CD8-positive, alpha-beta memory T cell (primary cell): Measurements from ENCODE around the gene TJP2. TPM values are rescaled to one million over a fixed set of nuclear protein-coding genes. Genes with fewer than 3 reads are reported as not detected.

Experiments
- CTCF ChIA-PET: fragments of 350-600 bp; sonication (Branson Sonifier 250); formaldehyde crosslinking; loops from one replicate; lab custom pipeline; 2021; ENCODE audit warnings: antibody characterized with exemption; lab: Charles Lee
- POLR2A ChIA-PET: fragments of 350-600 bp; sonication (Branson Sonifier 250); formaldehyde crosslinking; loops from one replicate; lab custom pipeline; 2021; ENCODE audit warnings: antibody characterized with exemption; lab: Charles Lee
- DNase-seq, 5 donors: peaks; one replicate each; pipeline versions ENCODE4 v3.0.0 to v3.0.0-alpha.2; 2020 to 2022; ENCODE audit warnings: mixed read lengths in 1 of 5
- H3K27ac ChIP-seq: one replicate; pipeline ENCODE4 v1.7.0; 2013; ENCODE audit warnings: low read depth, mild to moderate bottlenecking, low read length, moderate library complexity
- H3K27me3 ChIP-seq: 2 replicates; pipeline ENCODE4 v1.7.0; 2013; ENCODE audit warnings: low read length, mild to moderate bottlenecking; ENCODE audit not compliant: insufficient read depth, poor library complexity, severe bottlenecking
- H3K36me3 ChIP-seq: 2 replicates; pipeline ENCODE4 v1.7.0; 2013; ENCODE audit warnings: mild to moderate bottlenecking, low read length, moderate library complexity; ENCODE audit not compliant: insufficient read depth
- H3K4me1 ChIP-seq: 2 replicates; pipeline ENCODE4 v1.7.0; 2013; ENCODE audit warnings: mild to moderate bottlenecking, low read length, moderate library complexity; ENCODE audit not compliant: insufficient read depth
- H3K4me3 ChIP-seq: 2 replicates; pipeline ENCODE4 v1.7.0; 2013; ENCODE audit warnings: mild to moderate bottlenecking, low read length
- H3K9me3 ChIP-seq: 2 replicates; pipeline ENCODE4 v1.7.0; 2013; ENCODE audit warnings: mild to moderate bottlenecking, low read length
- H3K27ac Mint-ChIP-seq, 8 donors: one replicate each; pipeline ENCODE4 v1.8.0; 2020 to 2021; ENCODE audit warnings: mixed read lengths in 8 of 8, mild to moderate bottlenecking in 6 of 8, inconsistent platforms in 3 of 8, moderate library complexity in 3 of 8
- H3K27me3 Mint-ChIP-seq, 2 donors: one replicate each; pipeline ENCODE4 v1.8.0; 2020 to 2021; ENCODE audit warnings: mixed read lengths in 2 of 2, mild to moderate bottlenecking in 1 of 2, moderate library complexity in 1 of 2
- H3K36me3 Mint-ChIP-seq, 3 donors: one replicate each; pipeline ENCODE4 v1.8.0; 2020 to 2021; ENCODE audit warnings: mixed read lengths in 3 of 3, inconsistent platforms in 1 of 3, mild to moderate bottlenecking in 1 of 3
- H3K4me1 Mint-ChIP-seq, 3 donors: one replicate each; pipeline ENCODE4 v1.8.0; 2020 to 2021; ENCODE audit warnings: mixed read lengths in 3 of 3, inconsistent platforms in 1 of 3, mild to moderate bottlenecking in 1 of 3
- H3K4me3 Mint-ChIP-seq, 7 donors: one replicate each; pipeline ENCODE4 v1.8.0; 2020 to 2021; ENCODE audit warnings: mixed read lengths in 7 of 7, mild to moderate bottlenecking in 6 of 7, moderate library complexity in 4 of 7, inconsistent platforms in 2 of 7
- H3K9me3 Mint-ChIP-seq, 5 donors: one replicate each; pipeline ENCODE4 v1.8.0; 2020 to 2022; ENCODE audit warnings: mixed read lengths in 5 of 5, mild to moderate bottlenecking in 3 of 5, moderate library complexity in 2 of 5, inconsistent platforms in 1 of 5
- polyA plus RNA-seq: library from polyadenylated mRNA; unstranded; fragments of 300-500 nt; fragmentation: Illumina TruSeq; gene quantifications from one replicate; pipeline ENCODE4 v1.2.3, GENCODE V29; 2021
- total RNA-seq, 2 experiments: library from RNA; stranded (reverse); gene quantifications; one replicate each; pipeline ENCODE4 v1.2.3, GENCODE V29; 2021

The TJP2 gene
- total and polyA plus RNA-seq, 3 experiments from 2014 or later, result 2.1 to 20.8 (median 19.7) TPM

DNA sequence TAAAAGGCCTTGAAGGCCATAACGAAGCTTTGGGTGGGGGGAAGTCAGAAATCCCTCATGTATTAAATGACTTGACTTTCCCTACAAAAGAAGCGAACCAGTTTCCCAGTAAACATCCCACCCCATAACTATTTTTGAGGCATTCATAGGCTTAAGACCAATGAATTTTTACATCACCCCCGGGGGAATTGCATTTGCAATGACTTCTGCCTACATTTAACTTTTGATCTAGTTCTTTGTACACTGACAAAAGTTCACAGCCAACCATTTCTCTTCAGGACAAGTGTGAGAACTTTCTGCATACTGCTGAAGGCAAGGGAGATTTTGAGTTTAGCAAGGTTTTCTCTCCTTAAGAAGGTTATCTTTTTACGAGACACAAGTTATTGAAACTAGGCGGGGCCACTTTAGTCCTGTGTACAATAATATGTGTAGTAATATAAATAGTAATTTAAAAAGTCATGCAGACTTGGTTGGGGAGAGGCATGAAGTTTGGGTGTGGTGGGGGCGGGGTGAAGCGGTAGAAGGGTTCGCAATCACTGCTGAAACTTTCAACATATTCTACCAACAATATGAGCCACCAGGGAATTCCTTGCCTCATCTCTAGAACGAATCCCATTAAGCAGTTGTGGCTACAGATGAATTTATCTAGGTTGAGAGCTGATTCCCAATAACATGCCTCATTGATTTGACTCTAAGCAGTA is 2.5 kb downstream of the TJP2 start:
- ChIA-PET POLR2A (no interaction called here), CTCF (no interaction called here)
- no peaks in the 10 kb centered on the region for H3K9me3 ChIP-seq
- Mint-ChIP-seq H3K9me3 (no peaks in the 10 kb centered on the region), H3K27ac (peak overlapping the region in 1 of 8 donors; percentile 0), H3K4me3 (peak overlapping the region in 2 of 7 donors; percentile 2), H3K36me3 (no peaks in the 10 kb centered on the region), H3K4me1 (peaks cover 22 to 49% (median 47%) of the 10 kb centered on the region in 3 donors), H3K27me3 (peaks cover 19 to 39% of the 10 kb centered on the region in 2 donors)
- DNase-seq, result no peak
- H3K27ac ChIP-seq, result no peak overlapping the region
- H3K27me3 ChIP-seq, result peaks cover 8% of the 10 kb centered on the region
- H3K4me1 ChIP-seq, result peaks cover 16% of the 10 kb centered on the region
- no peak overlapping the region for H3K4me3 ChIP-seq
- no peaks in the 10 kb centered on the region for H3K36me3 ChIP-seq

DNA sequence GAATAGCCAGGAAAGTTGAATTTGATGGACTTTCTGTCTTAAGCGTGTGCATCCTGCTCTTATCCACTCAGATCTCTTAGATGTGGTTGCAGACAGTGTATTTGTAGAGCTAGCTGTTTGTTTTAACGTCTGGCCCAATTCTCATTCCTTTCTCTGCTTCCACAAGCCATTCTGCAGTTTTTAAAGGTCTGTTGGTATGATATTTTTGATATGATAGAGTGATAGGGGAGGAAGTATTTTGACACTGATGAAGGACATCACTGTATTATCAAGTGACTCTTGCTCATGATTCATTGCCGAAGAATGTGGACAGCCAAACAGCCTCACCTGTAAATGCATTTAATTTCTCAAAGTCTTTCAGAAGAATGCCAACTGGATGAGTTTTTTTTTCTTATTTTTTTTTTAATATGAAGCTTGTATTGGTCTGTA is 4.5 kb downstream of the TJP2 start:
- Mint-ChIP-seq H3K27me3 (peaks cover 10 to 25% of the 10 kb centered on the region in 2 donors), H3K4me3 (no peak overlapping the region), H3K36me3 (peaks cover 0 to 2% (median 0%) of the 10 kb centered on the region in 3 donors), H3K27ac (no peak overlapping the region), H3K4me1 (peaks cover 20 to 40% (median 39%) of the 10 kb centered on the region in 3 donors), H3K9me3 (no peaks in the 10 kb centered on the region)
- Histone ChIP-seq H3K27me3 (peaks cover 1% of the 10 kb centered on the region), H3K4me1 (peaks cover 10% of the 10 kb centered on the region), H3K36me3 (no peaks in the 10 kb centered on the region), H3K27ac (no peak overlapping the region), H3K9me3 (no peaks in the 10 kb centered on the region), H3K4me3 (no peak overlapping the region)
- no peak for DNase-seq
- ChIA-PET POLR2A (no interaction called here), CTCF (interaction anchor here (2.1 kb wide), 1 partner anchor 14 kb away, joined by 8 read pairs; no protein-coding TSS in a partner anchor)

DNA sequence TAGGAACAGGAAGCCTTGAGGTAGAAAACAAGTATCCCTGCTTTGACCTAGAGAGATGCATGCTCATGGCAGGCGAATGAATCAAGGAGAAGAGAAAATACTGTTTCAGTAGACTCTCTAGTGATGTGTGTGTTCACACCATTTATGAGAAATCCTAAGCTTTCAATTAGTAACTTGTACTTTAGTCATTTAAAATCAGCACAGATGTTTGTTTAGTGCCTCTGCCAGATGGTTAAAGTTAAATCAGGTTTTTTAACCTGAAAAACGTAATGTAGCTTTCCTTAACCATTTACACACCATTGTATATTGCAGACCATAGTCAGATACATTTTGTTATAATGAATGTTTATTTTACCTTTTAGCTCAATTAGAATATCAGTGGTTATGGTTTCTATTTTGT is 5.0 kb downstream of the TJP2 start:
- H3K36me3 Mint-ChIP-seq, result peaks cover 0 to 2% (median 0%) of the 10 kb centered on the region in 3 donors
- H3K4me1 Mint-ChIP-seq, result peaks cover 20 to 39% (median 38%) of the 10 kb centered on the region in 3 donors
- no peaks in the 10 kb centered on the region for H3K36me3 ChIP-seq
- DNase-seq, result no peak
- H3K9me3 ChIP-seq, result no peaks in the 10 kb centered on the region
- H3K4me1 ChIP-seq, result peaks cover 9% of the 10 kb centered on the region
- no peak overlapping the region for H3K27ac Mint-ChIP-seq
- no peak overlapping the region for H3K4me3 Mint-ChIP-seq
- peaks cover 9 to 23% of the 10 kb centered on the region in 2 donors for H3K27me3 Mint-ChIP-seq
- H3K27ac ChIP-seq, result no peak overlapping the region
- ChIA-PET POLR2A (no interaction called here), CTCF (interaction anchor here (2.1 kb wide), 1 partner anchor 14 kb away, joined by 8 read pairs; no protein-coding TSS in a partner anchor)
- H3K4me3 ChIP-seq, result no peak overlapping the region
- no peaks in the 10 kb centered on the region for H3K9me3 Mint-ChIP-seq
- no peaks in the 10 kb centered on the region for H3K27me3 ChIP-seq

DNA sequence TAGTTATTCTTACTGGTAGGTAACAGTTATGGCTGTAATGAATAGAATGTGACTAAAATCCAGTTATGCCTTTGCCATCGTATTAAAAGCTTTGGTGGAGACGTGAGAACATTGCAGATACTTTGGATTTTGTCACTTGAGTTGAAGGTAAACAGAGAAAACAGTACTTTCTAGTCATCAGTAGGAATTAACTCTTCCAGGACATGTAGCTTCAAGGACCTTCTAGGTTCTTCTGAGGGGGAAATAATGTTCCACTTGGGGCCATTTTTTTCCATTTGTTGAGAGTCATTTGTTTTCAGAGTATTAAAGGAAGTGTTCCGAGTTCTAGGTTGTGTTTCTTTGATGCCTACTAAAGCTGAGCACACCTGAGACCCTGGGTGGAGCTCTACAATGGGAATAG is 6.1 kb downstream of the TJP2 start:
- peaks cover 10 to 30% (median 27%) of the 10 kb centered on the region in 3 donors for H3K4me1 Mint-ChIP-seq
- H3K27me3 Mint-ChIP-seq, result peaks cover 2 to 13% of the 10 kb centered on the region in 2 donors
- ChIA-PET CTCF (no interaction called here), POLR2A (no interaction called here)
- Histone ChIP-seq H3K36me3 (no peaks in the 10 kb centered on the region), H3K4me3 (no peak overlapping the region), H3K9me3 (no peaks in the 10 kb centered on the region), H3K4me1 (peaks cover under 1% of the 10 kb centered on the region), H3K27ac (no peak overlapping the region), H3K27me3 (no peaks in the 10 kb centered on the region)
- peaks cover 0 to 2% (median 0%) of the 10 kb centered on the region in 3 donors for H3K36me3 Mint-ChIP-seq
- no peaks in the 10 kb centered on the region for H3K9me3 Mint-ChIP-seq
- no peak for DNase-seq
- H3K4me3 Mint-ChIP-seq, result no peak overlapping the region
- no peak overlapping the region for H3K27ac Mint-ChIP-seq

DNA sequence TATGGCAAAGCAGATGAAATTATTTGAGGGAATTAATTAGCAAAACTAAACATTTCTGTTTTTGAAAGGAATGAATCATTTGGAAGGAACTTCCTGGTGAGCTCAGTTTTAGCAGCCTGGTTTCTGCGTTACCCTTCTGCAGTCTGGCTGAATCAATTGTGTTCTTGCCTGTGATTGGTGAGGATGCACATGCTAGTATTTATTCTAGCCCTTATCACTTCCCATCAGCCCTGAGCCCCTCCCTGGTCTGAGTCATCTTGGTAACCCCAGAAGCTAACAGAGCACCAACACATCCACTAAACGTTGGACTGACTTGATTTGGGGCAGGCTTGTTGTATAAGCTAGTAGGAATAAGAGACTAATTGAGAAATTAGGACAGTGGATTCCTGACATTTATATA is 6.6 kb downstream of the TJP2 start:
- Mint-ChIP-seq H3K9me3 (no peaks in the 10 kb centered on the region), H3K4me1 (peaks cover 6 to 26% (median 23%) of the 10 kb centered on the region in 3 donors), H3K27me3 (peaks cover 0 to 8% of the 10 kb centered on the region in 2 donors), H3K4me3 (no peak overlapping the region), H3K27ac (no peak overlapping the region), H3K36me3 (peaks cover 0 to 2% (median 0%) of the 10 kb centered on the region in 3 donors)
- ChIA-PET CTCF (interaction anchor here (1.2 kb wide), 1 partner anchor 12 kb away, joined by 3 read pairs; no protein-coding TSS in a partner anchor), POLR2A (no interaction called here)
- DNase-seq, result peak in 2 of 5 donors; percentile 5 to 58
- Histone ChIP-seq H3K27me3 (no peaks in the 10 kb centered on the region), H3K4me3 (no peak overlapping the region), H3K9me3 (no peaks in the 10 kb centered on the region), H3K4me1 (no peaks in the 10 kb centered on the region), H3K27ac (no peak overlapping the region), H3K36me3 (no peaks in the 10 kb centered on the region)

DNA sequence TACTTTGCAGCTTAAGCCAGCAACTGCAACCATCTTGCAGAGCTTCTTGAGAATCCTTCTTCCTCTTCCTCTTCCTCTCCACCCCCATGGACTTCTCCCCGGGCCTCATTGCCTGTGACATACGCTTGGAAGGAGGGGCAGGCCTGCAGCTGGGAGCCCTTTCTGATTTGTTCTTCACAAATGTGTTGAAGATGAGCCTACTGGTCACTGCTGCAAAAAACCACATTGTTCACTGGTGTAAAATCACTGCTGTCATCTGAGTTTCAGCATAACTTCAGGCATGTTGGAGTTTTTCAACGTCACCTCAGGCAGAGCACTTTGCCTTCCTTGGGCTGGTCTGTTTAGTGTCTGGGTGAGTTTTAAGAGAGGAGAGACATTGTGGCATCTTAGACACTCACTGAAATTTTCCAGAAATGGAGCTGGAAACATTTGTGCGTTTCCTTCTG is 7.9 kb downstream of the TJP2 start:
- H3K9me3 Mint-ChIP-seq, result no peaks in the 10 kb centered on the region
- no peak overlapping the region for H3K27ac Mint-ChIP-seq
- no peaks in the 10 kb centered on the region for H3K27me3 Mint-ChIP-seq
- no peaks in the 10 kb centered on the region for H3K4me1 ChIP-seq
- H3K4me3 Mint-ChIP-seq, result no peak overlapping the region
- H3K4me1 Mint-ChIP-seq, result peaks cover 6 to 17% (median 14%) of the 10 kb centered on the region in 3 donors
- H3K36me3 Mint-ChIP-seq, result peaks cover 0 to 2% (median 0%) of the 10 kb centered on the region in 3 donors
- H3K27ac ChIP-seq, result no peak overlapping the region
- DNase-seq, result no peak
- no peaks in the 10 kb centered on the region for H3K27me3 ChIP-seq
- H3K9me3 ChIP-seq, result no peaks in the 10 kb centered on the region
- no peak overlapping the region for H3K4me3 ChIP-seq
- POLR2A ChIA-PET, result no interaction called here
- no peaks in the 10 kb centered on the region for H3K36me3 ChIP-seq
- CTCF ChIA-PET, result interaction anchor here (1.2 kb wide), 1 partner anchor 11 kb away, joined by 3 read pairs; no protein-coding TSS in a partner anchor

DNA sequence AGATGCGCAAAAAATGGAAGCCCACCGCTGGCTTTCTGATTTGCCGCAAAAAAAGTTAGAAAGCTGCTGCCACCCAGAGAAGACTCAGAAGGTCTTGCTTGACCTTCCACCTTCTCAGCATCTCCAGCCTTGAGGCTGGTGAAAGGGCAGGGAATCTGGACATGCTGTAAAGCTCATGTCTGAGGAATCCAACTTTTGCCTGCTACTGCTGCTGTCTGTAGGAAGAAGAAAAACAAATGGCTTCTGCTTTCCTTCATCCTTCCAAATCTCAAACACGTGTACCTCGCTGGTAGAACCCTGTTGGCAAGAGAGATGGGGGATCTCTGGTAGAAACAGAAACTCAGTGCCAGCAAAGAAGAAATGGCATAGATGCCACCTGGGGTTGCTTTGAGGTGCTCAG is 10.2 kb downstream of the TJP2 start:
- Mint-ChIP-seq H3K9me3 (no peaks in the 10 kb centered on the region), H3K27ac (no peak overlapping the region), H3K36me3 (peaks cover 0 to 2% (median 0%) of the 10 kb centered on the region in 3 donors), H3K4me1 (peaks cover 6 to 9% (median 8%) of the 10 kb centered on the region in 3 donors), H3K4me3 (no peak overlapping the region), H3K27me3 (no peaks in the 10 kb centered on the region)
- Histone ChIP-seq H3K4me3 (no peak overlapping the region), H3K27me3 (no peaks in the 10 kb centered on the region), H3K36me3 (no peaks in the 10 kb centered on the region), H3K4me1 (no peaks in the 10 kb centered on the region), H3K27ac (no peak overlapping the region), H3K9me3 (no peaks in the 10 kb centered on the region)
- no peak for DNase-seq
- ChIA-PET POLR2A (no interaction called here), CTCF (interaction anchor here (1.6 kb wide), 1 partner anchor 9 kb away, joined by 3 read pairs; no protein-coding TSS in a partner anchor)
